ENCODE data around the gene GRM2. TPM values are rescaled to one million over a fixed set of nuclear protein-coding genes. Genes with fewer than 3 reads are reported as not detected.

Gene GRM2
- total and polyA plus RNA-seq, 2 experiments from 2014 or later = 0.27 TPM; not detected in 1

DNA sequence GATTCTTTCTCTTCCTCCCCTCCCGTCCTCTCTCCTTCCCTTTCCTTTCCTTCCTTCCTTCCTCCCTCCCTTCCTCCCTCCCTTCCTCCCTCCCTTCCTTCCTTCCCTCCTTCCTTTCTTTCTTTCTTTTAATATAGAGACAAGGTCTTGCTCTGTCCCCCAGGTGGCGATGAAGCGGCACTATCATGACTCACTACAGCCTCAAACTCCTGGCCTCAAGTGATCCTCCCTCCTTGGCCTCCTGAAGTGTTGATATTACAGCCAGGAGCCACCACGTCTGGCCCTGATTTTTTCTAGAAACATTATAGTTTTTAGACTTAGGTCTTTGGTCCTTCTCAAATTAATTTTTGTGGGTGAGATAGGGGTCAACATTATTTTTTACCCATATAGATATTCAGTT lies 15.5 kb downstream of the GRM2 start:
- no peaks in the 10 kb centered on the region for H3K79me2 ChIP-seq
- H3K27ac ChIP-seq = no peak overlapping the region
- 79% methylated on average over 4 of the region's 4 CpGs for WGBS (ENCODE audit: low lambda C conversion rate, missing lambda C conversion rate)
- H3K27me3 ChIP-seq = peaks cover 4% of the 10 kb centered on the region
- no peak for DNase-seq (ENCODE audit: low spot score)
- no peaks in the 10 kb centered on the region for H3K4me1 ChIP-seq (ENCODE audit: insufficient read depth)
- H4K20me1 ChIP-seq (ENCODE audit: insufficient read depth, poor library complexity, severe bottlenecking) = no peaks in the 10 kb centered on the region
- TF ChIP-seq EZH2 (IDR thresholded peaks at IDR 0.05; ENCODE audit: borderline replicate concordance) (no peak), EZH2phosphoT487 (IDR thresholded peaks at IDR 0.05; ENCODE audit: low read depth, severe bottlenecking, unreplicated experiment) (no peak), CTCF (IDR thresholded peaks at IDR 0.05; ENCODE audit: poor library complexity) (no peak)
- H3K4me2 ChIP-seq = no peak overlapping the region
- no peak overlapping the region for H3K4me3 ChIP-seq
- no peaks in the 10 kb centered on the region for H3K9me3 ChIP-seq (ENCODE audit: low read depth)
- H3K9me2 ChIP-seq (replicated peaks; ENCODE audit: insufficient read depth) = no peaks in the 10 kb centered on the region
- no peak overlapping the region for H2AFZ ChIP-seq
- no peaks in the 10 kb centered on the region for H3K36me3 ChIP-seq (replicated peaks; ENCODE audit: insufficient read depth, low read depth)

DNA sequence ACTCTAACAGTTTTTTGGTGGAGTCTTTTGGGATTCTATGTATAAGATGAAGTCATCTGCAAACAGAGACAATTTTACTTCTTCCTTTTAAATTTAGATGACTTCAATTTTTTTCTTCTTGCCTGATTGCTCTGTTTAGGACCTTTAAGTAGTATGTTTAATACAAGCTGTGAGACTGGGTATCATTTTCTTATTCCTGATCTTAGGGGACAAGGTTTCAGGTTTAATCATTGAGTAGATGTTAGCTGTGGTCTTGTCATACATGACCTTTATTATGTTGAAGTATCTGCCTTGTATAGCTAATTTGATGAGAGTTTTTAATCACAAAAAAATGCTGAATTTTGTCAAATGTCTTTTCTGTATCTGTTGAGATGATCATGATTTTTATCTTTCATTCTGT lies 20.6 kb downstream of the GRM2 start:
- H3K4me3 ChIP-seq = no peak overlapping the region
- DNase-seq (ENCODE audit: low spot score) = no peak

GRCh38 chr3:51729042-51729633 lies 22.3 kb downstream of the GRM2 start:
- H3K4me1 ChIP-seq (ENCODE audit: insufficient read depth) = no peaks in the 10 kb centered on the region
- H3K27me3 ChIP-seq = peaks cover 4% of the 10 kb centered on the region
- H3K27ac ChIP-seq = no peak overlapping the region
- H3K4me3 ChIP-seq = no peak overlapping the region
- no peak for TF ChIP-seq EZH2 (IDR thresholded peaks at IDR 0.05; ENCODE audit: borderline replicate concordance)
- TF ChIP-seq CTCF (IDR thresholded peaks at IDR 0.05; ENCODE audit: poor library complexity) = no peak
- TF ChIP-seq EZH2phosphoT487 (IDR thresholded peaks at IDR 0.05; ENCODE audit: low read depth, severe bottlenecking, unreplicated experiment) = no peak
- H3K9me2 ChIP-seq (replicated peaks; ENCODE audit: insufficient read depth) = no peaks in the 10 kb centered on the region
- H4K20me1 ChIP-seq (ENCODE audit: insufficient read depth, poor library complexity, severe bottlenecking) = no peaks in the 10 kb centered on the region
- DNase-seq (ENCODE audit: low spot score) = no peak
- H3K4me2 ChIP-seq = no peak overlapping the region
- H3K79me2 ChIP-seq = no peaks in the 10 kb centered on the region
- no peaks in the 10 kb centered on the region for H3K36me3 ChIP-seq (replicated peaks; ENCODE audit: insufficient read depth, low read depth)
- no peak overlapping the region for H2AFZ ChIP-seq
- H3K9me3 ChIP-seq (ENCODE audit: low read depth) = no peaks in the 10 kb centered on the region

More for the DNA sequence above, 20.6 kb downstream of the GRM2 start:
- TF ChIP-seq CTCF (IDR thresholded peaks at IDR 0.05; ENCODE audit: poor library complexity) (no peak), EZH2 (IDR thresholded peaks at IDR 0.05; ENCODE audit: borderline replicate concordance) (no peak), EZH2phosphoT487 (IDR thresholded peaks at IDR 0.05; ENCODE audit: low read depth, severe bottlenecking, unreplicated experiment) (no peak)
- no peaks in the 10 kb centered on the region for H4K20me1 ChIP-seq (ENCODE audit: insufficient read depth, poor library complexity, severe bottlenecking)
- H3K9me3 ChIP-seq (ENCODE audit: low read depth) = no peaks in the 10 kb centered on the region
- H3K27ac ChIP-seq = no peak overlapping the region
- no peaks in the 10 kb centered on the region for H3K9me2 ChIP-seq (replicated peaks; ENCODE audit: insufficient read depth)
- H2AFZ ChIP-seq = no peak overlapping the region
- no peaks in the 10 kb centered on the region for H3K4me1 ChIP-seq (ENCODE audit: insufficient read depth)
- H3K36me3 ChIP-seq (replicated peaks; ENCODE audit: insufficient read depth, low read depth) = no peaks in the 10 kb centered on the region
- H3K4me2 ChIP-seq = no peak overlapping the region
- H3K79me2 ChIP-seq = no peaks in the 10 kb centered on the region
- H3K27me3 ChIP-seq = peaks cover 4% of the 10 kb centered on the region

All from hepatocyte (in vitro differentiated cells).